HepG2 (cell line): Measurements from ENCODE around the gene SSR2. TPM values are rescaled to one million over a fixed set of nuclear protein-coding genes. Genes with fewer than 3 reads are reported as not detected.

Experiments
- HDAC2 ChIP-seq: sonication (generic); formaldehyde crosslinking; IDR thresholded peaks from 2 replicates; pipeline ENCODE4 v1.4.0; 2020; ENCODE audit warnings: missing genetic modification reagents
- HIC2 ChIP-seq: sonication (generic); formaldehyde crosslinking; IDR thresholded peaks from 2 replicates; pipeline ENCODE4 v1.9.0; 2022; ENCODE audit warnings: low read depth, missing genetic modification reagents
- IKZF5 ChIP-seq: IDR thresholded peaks from 2 replicates; pipeline ENCODE4 v1.6.1; 2018; ENCODE audit warnings: missing genetic modification reagents, mild to moderate bottlenecking, missing compliant biosample characterization
- MTA3 ChIP-seq: sonication (generic); formaldehyde crosslinking; IDR thresholded peaks from 2 replicates; pipeline ENCODE4 v1.4.0; 2020; ENCODE audit warnings: missing genetic modification reagents
- NFAT5 ChIP-seq: sonication (generic); formaldehyde crosslinking; IDR thresholded peaks from 2 replicates; pipeline ENCODE4 v1.4.0; 2020; ENCODE audit warnings: missing genetic modification reagents
- RARG ChIP-seq: sonication (generic); formaldehyde crosslinking; IDR thresholded peaks from 2 replicates; pipeline ENCODE4 v1.4.0; 2020; ENCODE audit warnings: low read depth, mild to moderate bottlenecking, missing genetic modification reagents
- RFXANK ChIP-seq: IDR thresholded peaks from 2 replicates; pipeline ENCODE4 v1.6.1; 2016
- SOX5 ChIP-seq: IDR thresholded peaks from 2 replicates; pipeline ENCODE4 v1.6.1; 2016; ENCODE audit warnings: borderline replicate concordance
- THAP11 ChIP-seq: IDR thresholded peaks from 2 replicates; pipeline ENCODE4 v1.6.1; 2016; ENCODE audit warnings: missing biosample characterization, missing genetic modification reagents
- WIZ ChIP-seq: sonication (generic); formaldehyde crosslinking; IDR thresholded peaks from 2 replicates; pipeline ENCODE4 v1.5.1; 2020; ENCODE audit warnings: mild to moderate bottlenecking, missing genetic modification reagents
- ZNF83 ChIP-seq: sonication (generic); formaldehyde crosslinking; IDR thresholded peaks from 2 replicates; pipeline ENCODE4 v1.4.0; 2020; ENCODE audit warnings: missing genetic modification reagents, mild to moderate bottlenecking, borderline replicate concordance
- polyA plus RNA-seq, 8 experiments: library from polyadenylated mRNA; depleted of rRNA in 3 of 8; stranded (reverse) in 7 of 8; unstranded in 1 of 8; fragments of >200 nt; fragmentation: Illumina TruSeq in 4 of 8; extraction: Trizol in 4 of 8; gene quantifications; 2 replicates each; pipeline versions ENCODE4 v1.2.1 to v1.2.3, GENCODE V29; 2011 to 2016; ENCODE audit warnings: low read depth in 4 of 8, missing spikeins in 1 of 8, mixed read lengths in 1 of 8; ENCODE audit not compliant: insufficient read depth in 1 of 8
- total RNA-seq, 5 experiments: library from RNA; depleted of rRNA; stranded (reverse); fragments of >200 nt; fragmentation: Illumina TruSeq; extraction: Trizol; gene quantifications; 2 replicates each; pipeline ENCODE4 v1.2.3, GENCODE V29; 2016; ENCODE audit warnings: low read depth in 1 of 5
- TF ChIP-seq, protein P1 (sequence below): sonication (generic); formaldehyde crosslinking; IDR thresholded peaks from 2 replicates; pipeline ENCODE4 v1.5.0; 2020; ENCODE audit warnings: mild to moderate bottlenecking, missing genetic modification reagents, moderate library complexity
- TF ChIP-seq, protein P2 (sequence below): sonication (generic); formaldehyde crosslinking; IDR thresholded peaks from 2 replicates; pipeline ENCODE4 v1.5.1; 2020; ENCODE audit warnings: mild to moderate bottlenecking, missing genetic modification reagents, moderate library complexity

SSR2 gene
- total and polyA plus RNA-seq, 2 of the 13 experiments (the other 11 are each of a cell fraction or from before 2014, with no cell fraction given): 284 to 461 TPM

DNA sequence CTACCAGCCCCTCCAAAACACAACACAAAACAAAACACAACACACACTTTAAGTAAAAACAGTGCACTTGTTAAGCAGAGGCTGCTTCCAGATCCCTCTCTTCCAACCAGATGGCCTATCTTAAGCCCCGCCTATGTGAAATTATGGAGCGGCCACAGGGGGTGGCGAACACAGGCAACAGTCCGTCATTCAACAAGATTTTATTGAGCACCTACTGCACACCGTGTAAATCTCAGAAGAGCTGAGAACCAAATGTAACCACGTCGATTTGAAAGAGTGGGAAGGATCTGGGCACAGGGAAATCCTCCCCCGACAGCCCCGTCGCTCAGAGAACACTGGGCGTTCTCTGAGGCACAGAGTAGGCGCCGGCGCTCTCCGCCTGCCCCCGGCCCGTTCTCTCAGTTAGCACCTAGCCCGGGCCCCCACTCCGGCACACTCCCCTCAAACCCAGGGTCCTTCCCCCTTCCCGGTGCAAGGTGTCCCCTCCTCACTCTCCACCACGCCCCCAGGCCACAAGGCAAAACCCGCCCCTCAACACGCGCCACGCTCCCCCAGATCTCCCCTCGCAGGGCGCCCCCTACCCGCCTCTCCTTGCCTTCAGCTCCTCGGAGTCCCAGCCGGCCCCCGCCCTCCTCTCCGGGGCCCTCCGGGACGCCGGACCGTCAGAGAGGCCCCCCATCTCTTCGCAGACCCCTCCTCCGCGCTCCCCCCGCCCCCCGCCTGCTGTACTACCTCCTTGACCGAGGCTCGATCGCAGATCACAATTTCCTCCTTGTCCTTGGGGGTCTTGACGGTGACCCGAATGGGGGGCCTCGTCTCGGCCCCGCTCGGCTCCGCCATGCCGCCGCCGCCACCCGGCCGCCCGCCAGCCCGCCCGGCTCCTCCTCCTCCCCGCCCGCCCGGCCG lies 32.4 kb upstream of the SSR2 start (continued):
- TF ChIP-seq NFAT5: no peak
- no peak for TF ChIP-seq MTA3 (CRISPR knock-in tag)
- no peak for TF ChIP-seq RARG (CRISPR knock-in tag)
- TF ChIP-seq, protein P1, sequence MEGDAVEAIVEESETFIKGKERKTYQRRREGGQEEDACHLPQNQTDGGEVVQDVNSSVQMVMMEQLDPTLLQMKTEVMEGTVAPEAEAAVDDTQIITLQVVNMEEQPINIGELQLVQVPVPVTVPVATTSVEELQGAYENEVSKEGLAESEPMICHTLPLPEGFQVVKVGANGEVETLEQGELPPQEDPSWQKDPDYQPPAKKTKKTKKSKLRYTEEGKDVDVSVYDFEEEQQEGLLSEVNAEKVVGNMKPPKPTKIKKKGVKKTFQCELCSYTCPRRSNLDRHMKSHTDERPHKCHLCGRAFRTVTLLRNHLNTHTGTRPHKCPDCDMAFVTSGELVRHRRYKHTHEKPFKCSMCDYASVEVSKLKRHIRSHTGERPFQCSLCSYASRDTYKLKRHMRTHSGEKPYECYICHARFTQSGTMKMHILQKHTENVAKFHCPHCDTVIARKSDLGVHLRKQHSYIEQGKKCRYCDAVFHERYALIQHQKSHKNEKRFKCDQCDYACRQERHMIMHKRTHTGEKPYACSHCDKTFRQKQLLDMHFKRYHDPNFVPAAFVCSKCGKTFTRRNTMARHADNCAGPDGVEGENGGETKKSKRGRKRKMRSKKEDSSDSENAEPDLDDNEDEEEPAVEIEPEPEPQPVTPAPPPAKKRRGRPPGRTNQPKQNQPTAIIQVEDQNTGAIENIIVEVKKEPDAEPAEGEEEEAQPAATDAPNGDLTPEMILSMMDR (CRISPR knock-in tag): peak; percentile 74
- TF ChIP-seq SOX5 (CRISPR knock-in tag): peak; percentile 14; the same call in 1 of the 2 replicates
- peak; percentile 59 for TF ChIP-seq HDAC2
- TF ChIP-seq IKZF5 (CRISPR knock-in tag): peak; percentile 30; the same call in 1 of the 2 replicates
- TF ChIP-seq, protein P2, sequence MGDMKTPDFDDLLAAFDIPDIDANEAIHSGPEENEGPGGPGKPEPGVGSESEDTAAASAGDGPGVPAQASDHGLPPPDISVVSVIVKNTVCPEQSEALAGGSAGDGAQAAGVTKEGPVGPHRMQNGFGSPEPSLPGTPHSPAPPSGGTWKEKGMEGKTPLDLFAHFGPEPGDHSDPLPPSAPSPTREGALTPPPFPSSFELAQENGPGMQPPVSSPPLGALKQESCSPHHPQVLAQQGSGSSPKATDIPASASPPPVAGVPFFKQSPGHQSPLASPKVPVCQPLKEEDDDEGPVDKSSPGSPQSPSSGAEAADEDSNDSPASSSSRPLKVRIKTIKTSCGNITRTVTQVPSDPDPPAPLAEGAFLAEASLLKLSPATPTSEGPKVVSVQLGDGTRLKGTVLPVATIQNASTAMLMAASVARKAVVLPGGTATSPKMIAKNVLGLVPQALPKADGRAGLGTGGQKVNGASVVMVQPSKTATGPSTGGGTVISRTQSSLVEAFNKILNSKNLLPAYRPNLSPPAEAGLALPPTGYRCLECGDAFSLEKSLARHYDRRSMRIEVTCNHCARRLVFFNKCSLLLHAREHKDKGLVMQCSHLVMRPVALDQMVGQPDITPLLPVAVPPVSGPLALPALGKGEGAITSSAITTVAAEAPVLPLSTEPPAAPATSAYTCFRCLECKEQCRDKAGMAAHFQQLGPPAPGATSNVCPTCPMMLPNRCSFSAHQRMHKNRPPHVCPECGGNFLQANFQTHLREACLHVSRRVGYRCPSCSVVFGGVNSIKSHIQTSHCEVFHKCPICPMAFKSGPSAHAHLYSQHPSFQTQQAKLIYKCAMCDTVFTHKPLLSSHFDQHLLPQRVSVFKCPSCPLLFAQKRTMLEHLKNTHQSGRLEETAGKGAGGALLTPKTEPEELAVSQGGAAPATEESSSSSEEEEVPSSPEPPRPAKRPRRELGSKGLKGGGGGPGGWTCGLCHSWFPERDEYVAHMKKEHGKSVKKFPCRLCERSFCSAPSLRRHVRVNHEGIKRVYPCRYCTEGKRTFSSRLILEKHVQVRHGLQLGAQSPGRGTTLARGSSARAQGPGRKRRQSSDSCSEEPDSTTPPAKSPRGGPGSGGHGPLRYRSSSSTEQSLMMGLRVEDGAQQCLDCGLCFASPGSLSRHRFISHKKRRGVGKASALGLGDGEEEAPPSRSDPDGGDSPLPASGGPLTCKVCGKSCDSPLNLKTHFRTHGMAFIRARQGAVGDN: peak; percentile 57
- TF ChIP-seq RFXANK (CRISPR knock-in tag): no peak
- peak; percentile 75 for TF ChIP-seq THAP11
- TF ChIP-seq HIC2 (CRISPR knock-in tag): no peak
- no peak for TF ChIP-seq WIZ (CRISPR knock-in tag)
- peak; percentile 71; the same call in 1 of the 2 replicates for TF ChIP-seq ZNF83
